GM08714 (cell line): ENCODE measurements around the gene SNPH.
"Not testable (repeated sequence)": the region's sequence is repeated elsewhere in the genome, so short reads cannot be mapped to it uniquely, and the experiment has no call there.

Experiments
- H3K4me3 ChIP-seq: fragments of 200-500 bp; sonication (Bioruptor generic); 2 replicates; pipeline ENCODE4 v1.5.1; 2014; ENCODE audit warnings: mild to moderate bottlenecking, low read length, inconsistent platforms
- ZNF274 ChIP-seq: IDR thresholded peaks from 2 replicates; pipeline ENCODE4 v1.6.1; 2012; ENCODE audit warnings: mild to moderate bottlenecking, low read depth, low read length

SNPH gene, protein sequence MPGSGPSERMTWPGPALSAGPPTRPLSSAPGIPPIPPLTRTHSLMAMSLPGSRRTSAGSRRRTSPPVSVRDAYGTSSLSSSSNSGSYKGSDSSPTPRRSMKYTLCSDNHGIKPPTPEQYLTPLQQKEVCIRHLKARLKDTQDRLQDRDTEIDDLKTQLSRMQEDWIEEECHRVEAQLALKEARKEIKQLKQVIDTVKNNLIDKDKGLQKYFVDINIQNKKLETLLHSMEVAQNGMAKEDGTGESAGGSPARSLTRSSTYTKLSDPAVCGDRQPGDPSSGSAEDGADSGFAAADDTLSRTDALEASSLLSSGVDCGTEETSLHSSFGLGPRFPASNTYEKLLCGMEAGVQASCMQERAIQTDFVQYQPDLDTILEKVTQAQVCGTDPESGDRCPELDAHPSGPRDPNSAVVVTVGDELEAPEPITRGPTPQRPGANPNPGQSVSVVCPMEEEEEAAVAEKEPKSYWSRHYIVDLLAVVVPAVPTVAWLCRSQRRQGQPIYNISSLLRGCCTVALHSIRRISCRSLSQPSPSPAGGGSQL

DNA sequence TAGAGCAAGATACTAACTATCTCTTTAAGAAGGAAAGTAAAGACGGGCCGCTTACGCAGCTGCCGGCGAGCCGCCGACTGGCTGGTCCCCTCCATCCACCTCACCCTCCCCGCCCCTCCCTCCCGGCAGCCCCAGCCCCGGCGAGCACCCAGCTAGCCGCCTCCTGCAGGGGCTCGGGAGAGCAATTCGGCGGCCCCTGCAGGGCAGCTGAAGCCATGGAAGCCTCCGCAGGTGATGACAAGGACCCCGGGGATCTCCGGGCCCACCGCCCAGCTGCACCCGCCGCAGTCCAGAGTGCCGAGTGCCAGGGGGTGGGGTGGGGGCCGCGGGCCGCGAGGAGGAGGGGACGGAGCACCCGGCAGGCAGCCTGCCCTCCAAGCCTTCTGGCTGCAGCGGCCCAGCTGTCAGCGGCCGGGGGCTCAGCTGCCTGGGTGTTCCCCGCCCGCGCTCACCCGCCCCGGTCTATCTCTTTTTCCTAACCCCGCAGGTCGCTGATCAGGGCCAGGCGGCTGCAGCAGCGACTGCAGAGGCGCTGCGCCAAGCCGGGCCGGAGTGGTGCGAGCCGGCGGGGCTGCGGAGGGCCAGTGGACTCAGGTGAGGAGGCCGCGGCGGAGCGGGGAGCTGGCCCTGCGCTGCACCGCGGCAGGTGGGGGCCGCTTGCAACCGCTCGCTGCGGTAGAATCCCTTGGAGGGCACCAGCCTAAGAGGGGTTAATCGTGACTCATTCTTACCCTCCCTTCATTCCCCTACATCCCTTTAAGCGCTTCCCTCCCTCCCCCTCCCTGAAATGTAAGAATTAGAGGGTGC lies at the start of gene SNPH:
TSS of gene SNPH (plus strand) at position 128 of the 807 bp plus-strand sequence. CDS start 29,946 bp downstream, outside the sequence.
- H3K4me3 ChIP-seq, result peak within 1 kb of the TSS; percentile 36
- no peak for TF ChIP-seq ZNF274

DNA sequence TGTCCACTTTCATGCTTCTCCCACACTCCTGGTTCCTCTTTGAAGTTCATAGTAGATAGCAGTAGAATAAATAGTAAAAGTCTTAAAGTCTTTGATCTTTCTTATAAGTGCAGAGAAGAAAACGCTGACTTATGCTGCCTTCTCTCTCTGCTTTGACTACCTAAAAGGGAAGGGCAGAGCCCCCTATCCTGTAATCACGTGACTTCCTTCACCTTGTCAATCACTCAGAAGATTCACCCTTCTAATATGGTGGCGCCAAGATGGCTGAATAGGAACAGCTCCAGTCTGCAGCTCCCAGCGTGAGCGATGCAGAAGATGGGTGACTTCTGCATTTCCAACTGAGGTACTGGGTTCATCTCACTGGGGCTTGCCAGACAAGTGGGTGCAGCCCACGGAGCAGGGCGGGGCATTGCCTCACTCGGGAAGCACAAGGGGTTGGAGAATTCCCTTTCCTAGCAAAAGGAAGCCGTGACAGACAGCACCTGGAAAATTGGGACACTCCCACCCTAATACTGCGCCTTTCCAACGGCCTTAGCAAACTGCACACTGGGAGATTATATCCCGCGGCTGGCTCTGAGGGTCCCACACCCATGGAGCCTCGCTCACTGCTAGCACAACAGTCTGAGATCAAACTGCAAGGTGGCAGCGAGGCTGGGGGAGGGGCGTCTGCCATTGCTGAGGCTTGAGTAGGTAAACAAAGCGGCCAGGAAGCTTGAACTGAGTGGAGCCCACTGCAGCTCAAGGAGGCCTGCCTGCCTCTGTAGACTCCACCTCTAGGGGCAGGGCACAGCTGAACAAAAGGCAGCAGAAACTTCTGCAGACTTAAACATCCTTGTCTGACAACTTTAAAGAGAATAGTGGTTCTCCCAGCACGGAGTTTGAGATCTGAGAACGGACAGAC lies 49.3 kb upstream of the SNPH start:
- H3K4me3 ChIP-seq, result not testable (repeated sequence)

DNA sequence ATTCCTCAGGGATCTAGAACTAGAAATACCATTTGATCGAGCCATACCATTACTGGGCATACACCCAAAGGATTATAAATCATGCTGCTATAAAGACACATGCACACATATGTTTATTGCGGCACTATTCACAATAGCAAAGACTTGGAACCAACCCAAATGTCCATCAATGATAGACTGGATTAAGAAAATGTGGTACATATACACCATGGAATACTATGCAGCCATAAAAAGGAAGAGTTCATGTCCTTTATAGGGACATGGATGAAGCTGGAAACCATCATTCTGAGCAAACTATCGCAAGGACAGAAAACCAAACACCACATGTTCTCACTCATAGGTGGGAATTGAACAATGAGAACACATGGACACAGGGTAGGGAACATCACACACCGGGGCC lies 43.3 kb upstream of the SNPH start:
- H3K4me3 ChIP-seq, result not testable (repeated sequence)

DNA sequence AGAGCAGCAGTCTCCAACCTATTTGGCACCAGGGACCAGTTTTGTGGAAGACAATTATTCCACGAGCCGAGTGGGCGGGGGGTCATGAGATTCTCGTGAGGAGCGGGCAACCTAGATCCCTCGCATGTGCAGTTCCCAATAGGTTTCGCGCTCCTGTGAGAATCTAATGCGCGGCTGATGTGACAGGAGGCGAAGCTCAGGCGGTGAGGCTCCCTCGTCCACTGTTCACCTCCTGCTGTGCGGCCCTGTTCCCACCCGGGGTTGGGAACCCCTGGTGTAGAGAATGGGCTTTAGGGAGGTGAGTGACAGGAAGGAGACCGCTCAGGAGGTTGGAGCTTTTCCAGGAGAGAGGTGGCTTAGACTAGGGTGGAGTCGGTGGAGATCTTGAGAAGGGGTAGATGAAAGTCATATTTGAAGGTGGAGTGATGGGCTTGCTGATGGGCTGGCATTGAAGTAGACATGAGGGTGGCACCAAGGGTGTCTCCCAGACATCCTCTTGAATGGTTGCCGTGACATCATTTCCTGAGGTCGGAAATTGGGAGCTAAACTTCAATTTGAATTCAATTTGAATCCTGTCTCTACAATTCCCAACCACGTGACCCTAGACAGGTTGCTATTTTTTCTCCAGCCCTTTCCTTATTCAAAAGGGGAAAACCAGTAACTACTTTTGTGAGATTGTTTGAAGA lies 41.7 kb upstream of the SNPH start:
- TF ChIP-seq ZNF274, result no peak

DNA sequence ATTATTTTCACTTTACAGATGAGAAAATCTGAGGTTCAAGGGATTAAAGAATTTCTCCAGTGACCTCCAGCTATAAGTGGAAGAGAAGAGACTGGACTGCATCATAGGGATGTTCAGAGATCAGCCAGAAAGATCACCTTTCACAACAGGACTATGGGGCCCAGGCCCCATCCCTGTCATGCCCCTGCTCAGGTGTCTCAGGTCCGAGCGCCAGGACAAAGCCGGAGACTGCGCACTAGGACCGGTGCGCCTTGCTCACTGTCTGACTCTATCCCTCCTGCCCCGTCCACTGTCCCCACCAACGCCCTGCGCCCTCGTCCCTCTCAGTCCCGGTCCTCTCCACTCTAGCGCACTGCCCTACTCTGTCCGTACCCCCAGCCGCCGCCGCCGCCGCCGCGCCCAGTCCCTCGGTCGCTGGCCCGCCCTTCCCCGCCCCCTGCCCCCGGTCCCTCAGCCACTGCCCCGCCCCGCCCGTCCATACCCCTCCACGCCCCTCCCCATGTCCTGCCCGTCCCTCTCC lies 40.8 kb upstream of the SNPH start:
- no peak overlapping the region for H3K4me3 ChIP-seq
- no peak for TF ChIP-seq ZNF274

More for the DNA sequence above, 41.7 kb upstream of the SNPH start:
- no peak overlapping the region for H3K4me3 ChIP-seq

DNA sequence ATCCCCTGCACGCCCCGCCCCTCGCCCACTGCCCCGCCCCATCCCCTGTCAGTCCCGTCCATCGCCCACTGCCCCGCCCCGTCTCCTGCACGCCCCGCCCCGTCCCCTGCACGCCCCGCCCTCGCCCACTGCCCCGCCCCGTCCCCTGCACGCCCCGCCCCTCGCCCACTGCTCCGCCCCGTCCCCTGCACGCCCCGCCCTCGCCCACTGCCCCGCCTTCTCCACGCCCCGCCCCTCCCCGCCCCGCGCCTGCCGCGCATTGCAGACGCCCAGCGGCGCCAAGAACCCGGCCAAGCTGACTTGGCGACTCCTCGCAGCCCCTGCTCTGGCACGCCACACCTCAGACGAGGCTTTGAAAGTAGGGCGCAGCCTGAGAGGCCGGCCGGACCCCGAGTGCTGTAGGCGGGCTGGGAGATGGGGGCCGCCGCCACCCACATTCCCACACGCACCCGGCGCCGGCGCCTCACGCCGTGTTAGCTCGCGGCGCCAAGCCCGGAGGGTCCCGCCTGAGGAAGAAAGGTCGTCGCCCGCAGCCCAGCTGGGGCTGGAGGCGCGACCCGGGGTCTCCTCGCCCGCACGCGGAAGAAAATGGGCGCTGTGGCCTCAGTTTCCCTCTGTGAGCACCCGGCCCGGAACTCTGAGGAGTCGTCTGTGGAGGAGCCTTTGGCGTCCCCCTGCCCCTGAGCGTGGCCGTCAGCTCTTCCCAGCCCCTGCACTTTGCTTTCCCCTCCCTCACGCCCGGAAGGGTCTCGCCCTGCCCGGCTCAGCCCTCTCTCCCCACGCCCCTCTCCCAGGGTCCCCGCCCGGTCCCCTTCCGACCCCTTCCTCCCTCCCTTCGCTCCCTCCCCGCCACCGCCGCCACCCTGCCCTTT lies 40.1 kb upstream of the SNPH start, which contains the start of gene RAD21L1:
TSS of gene RAD21L1 (plus strand) at position 262 of the 872 bp plus-strand sequence. CDS start 2,410 bp downstream, outside the sequence.
- TF ChIP-seq ZNF274, result no peak
- peak within 1 kb of the TSS; percentile 62 for H3K4me3 ChIP-seq

DNA sequence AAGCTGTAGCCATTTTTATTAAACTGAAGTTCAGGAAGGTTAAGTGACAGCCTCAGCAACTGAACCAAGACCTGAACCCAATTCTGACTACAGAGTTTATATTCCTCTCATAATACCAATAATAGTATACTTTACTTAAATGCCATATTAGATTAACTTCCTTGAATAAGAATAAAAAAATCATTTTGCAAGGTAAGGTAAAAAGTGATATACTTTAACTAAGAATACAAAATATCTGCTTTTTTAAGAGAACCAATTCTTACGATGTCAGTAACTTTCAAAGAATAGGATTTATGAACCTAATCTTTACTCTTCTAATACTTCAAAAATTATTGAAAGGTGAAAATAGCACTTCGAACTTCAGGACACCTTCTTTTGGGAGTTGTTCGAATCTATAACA lies 36.6 kb upstream of the SNPH start:
- TF ChIP-seq ZNF274, result no peak
- H3K4me3 ChIP-seq, result no peak overlapping the region

DNA sequence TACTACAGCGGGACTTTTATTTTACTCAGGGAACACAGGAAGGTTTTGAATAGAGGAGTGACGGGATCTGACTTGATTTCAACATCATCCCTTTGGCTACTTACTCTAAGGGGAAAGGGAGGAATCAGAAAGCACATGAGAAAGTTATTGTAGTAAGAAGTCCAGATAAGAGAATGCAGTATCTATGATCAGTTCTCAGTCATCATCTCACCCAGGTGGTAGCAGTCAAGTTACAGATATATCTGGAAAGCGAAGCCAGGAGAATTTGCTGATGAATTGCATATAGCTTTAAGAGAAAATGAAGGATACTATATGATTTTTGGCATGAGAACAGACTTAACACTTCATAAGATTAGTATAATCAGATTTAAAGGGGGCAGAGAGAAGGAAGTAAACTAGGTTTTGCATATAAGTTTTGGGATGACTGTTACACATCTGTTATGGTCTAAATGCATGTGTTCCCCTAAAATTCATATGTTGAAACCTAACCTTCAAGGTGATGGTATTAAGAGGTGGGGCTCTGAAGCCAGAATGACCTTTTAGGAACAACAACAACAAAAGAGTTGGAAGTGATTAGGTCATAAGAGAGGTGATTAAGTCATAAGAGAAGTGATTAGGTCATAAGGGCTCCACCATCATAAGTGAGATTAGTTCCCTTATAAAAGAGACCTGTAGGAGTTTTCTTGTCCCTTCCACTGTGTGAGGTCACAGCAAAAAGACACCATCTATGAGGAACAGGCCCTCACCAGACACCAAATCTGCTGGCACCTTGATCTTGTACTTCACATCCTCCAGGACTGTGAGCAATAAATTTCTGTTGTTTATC lies 33.6 kb upstream of the SNPH start:
- no peak overlapping the region for H3K4me3 ChIP-seq
- no peak for TF ChIP-seq ZNF274

DNA sequence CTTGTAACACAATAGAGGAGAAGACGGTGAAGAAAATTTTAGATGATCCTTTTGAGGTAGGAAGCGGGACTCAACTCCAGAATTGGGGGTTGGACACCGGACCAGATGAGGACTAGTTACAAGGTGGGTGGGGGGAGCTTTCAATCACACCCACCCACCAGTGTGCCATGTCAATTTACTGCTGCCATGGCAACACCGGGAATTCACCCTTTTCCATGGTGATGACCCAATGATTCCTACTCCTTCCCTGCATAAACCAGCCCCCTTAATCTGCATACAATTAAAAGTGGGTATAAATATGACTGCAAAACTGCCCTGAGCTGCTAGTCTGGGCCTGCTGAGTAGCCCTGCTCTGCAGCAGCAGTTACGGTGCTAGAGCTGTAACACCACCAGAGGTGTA lies 25.5 kb upstream of the SNPH start:
- TF ChIP-seq ZNF274, result no peak
- no peak overlapping the region for H3K4me3 ChIP-seq

DNA sequence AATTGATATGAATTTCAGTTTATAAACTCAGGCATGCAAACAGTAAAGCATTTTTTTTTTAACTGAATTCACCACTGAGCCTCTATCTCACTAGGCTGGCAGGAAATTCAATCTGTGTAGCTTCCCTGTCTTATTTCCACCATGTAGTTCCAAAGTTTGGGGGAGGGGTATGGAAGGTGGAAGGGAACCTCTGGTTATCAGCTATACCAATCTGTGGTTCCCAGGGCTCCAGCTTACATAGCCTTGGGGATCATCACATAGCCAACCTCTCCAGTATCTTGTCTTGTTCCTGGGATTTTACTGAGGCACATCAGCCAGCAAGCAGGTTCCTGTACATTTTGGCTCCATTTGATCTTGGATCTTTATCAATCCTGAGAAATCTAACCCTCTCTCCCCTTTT lies 24.6 kb upstream of the SNPH start:
- TF ChIP-seq ZNF274, result no peak
- no peak overlapping the region for H3K4me3 ChIP-seq

DNA sequence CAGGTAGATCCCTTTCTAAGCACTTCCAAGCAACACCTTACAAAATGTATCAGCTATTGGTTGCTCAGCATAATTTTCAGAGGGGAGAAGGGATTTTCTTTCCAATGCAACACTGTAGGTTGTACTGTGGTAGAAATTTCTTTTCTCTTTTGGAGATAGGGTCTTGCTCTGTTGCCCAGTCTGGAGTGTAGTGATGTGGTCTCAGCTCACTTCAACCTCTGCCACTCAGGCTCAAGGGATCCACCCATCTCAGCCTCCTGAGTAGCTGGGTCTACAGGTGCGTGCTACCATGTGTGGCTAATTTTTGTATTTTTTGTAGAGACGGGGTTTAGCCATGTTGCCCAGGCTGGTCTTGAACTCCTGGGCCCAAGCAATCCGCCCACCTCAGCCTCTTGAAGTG lies 24.0 kb upstream of the SNPH start:
- no peak overlapping the region for H3K4me3 ChIP-seq
- TF ChIP-seq ZNF274, result no peak
